PFSK-1 (cell line): ENCODE results near the gene BANF2.

Experiments
- FOXP2 ChIP-seq: optimal IDR thresholded peaks from 2 replicates; pipeline ENCODE3; 2011; ENCODE audit warnings: borderline replicate concordance, control low read depth, inconsistent platforms; ENCODE audit not compliant: insufficient read depth; ENCODE audit errors: extremely low read length, extremely low read depth
- POLR2AphosphoS5 ChIP-seq: IDR thresholded peaks from 2 replicates; pipeline ENCODE4 v1.6.1; 2012; ENCODE audit warnings: low read depth, mild to moderate bottlenecking, control low read depth, low read length, moderate library complexity
- SIN3A ChIP-seq: IDR thresholded peaks from 2 replicates; pipeline ENCODE4 v1.6.1; 2012; ENCODE audit warnings: mild to moderate bottlenecking, low read length, moderate library complexity, borderline replicate concordance; ENCODE audit not compliant: insufficient read depth
- TAF1 ChIP-seq: IDR thresholded peaks from 2 replicates; pipeline ENCODE4 v1.6.1; 2012; ENCODE audit warnings: low read length, control low read depth, borderline replicate concordance; ENCODE audit not compliant: insufficient read depth
- TF ChIP-seq, protein P1 (sequence below), 2 experiments: IDR thresholded peaks; 2 replicates each; pipeline versions ENCODE4 v1.6.1 to v1.8.0; 2011 to 2012; ENCODE audit warnings: low read depth in 2 of 2, low read length in 2 of 2, control low read depth in 1 of 2, inconsistent platforms in 1 of 2, mild to moderate bottlenecking in 1 of 2, moderate library complexity in 1 of 2; ENCODE audit not compliant: insufficient read depth in 1 of 2

DNA sequence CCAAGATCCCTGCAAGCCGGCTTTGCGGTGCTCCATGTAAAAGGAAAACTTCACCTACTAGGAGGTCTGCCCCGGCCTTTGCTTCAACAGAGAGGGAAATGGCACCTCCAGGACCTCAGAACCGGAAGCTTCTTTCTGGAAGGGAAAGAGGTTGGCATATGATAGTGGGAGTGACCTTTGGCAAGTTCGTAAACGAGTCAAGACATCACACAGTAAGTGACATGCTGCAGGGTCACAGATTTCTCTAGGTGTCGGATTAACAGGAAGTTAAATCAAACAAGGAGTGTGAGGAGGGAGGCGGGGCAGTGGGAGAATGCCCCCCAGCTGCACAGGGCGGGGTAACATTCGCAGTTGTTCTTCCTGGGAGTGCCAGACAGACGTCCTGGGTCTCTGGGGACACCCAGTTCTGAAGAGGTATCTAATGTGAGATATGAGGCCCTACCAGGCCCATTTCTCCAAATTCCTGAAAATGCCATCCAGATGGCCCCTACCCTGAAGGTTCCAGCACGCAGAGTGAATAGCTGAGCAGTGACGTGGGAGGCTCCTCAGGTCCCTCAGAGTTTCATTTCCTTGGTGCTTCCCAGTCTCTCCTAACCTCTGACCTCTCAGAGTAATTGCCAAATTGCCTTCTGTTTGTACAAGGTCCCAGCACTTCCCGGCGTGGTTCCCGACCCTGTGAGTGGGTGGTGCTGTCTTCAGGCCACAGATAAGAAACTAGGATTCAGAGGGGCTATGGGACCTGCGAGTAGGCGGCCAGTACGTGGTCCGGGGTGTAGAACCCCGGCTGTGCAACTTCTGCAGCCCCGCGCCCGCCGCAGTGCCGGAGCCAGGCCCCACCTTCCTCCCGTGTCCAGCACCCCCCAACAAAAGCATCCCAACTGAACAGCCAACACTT, 19.6 kb upstream of the BANF2 start:
- TF ChIP-seq POLR2AphosphoS5 = no peak
- TF ChIP-seq SIN3A = no peak
- TF ChIP-seq, protein P1, sequence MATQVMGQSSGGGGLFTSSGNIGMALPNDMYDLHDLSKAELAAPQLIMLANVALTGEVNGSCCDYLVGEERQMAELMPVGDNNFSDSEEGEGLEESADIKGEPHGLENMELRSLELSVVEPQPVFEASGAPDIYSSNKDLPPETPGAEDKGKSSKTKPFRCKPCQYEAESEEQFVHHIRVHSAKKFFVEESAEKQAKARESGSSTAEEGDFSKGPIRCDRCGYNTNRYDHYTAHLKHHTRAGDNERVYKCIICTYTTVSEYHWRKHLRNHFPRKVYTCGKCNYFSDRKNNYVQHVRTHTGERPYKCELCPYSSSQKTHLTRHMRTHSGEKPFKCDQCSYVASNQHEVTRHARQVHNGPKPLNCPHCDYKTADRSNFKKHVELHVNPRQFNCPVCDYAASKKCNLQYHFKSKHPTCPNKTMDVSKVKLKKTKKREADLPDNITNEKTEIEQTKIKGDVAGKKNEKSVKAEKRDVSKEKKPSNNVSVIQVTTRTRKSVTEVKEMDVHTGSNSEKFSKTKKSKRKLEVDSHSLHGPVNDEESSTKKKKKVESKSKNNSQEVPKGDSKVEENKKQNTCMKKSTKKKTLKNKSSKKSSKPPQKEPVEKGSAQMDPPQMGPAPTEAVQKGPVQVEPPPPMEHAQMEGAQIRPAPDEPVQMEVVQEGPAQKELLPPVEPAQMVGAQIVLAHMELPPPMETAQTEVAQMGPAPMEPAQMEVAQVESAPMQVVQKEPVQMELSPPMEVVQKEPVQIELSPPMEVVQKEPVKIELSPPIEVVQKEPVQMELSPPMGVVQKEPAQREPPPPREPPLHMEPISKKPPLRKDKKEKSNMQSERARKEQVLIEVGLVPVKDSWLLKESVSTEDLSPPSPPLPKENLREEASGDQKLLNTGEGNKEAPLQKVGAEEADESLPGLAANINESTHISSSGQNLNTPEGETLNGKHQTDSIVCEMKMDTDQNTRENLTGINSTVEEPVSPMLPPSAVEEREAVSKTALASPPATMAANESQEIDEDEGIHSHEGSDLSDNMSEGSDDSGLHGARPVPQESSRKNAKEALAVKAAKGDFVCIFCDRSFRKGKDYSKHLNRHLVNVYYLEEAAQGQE (IDR thresholded peaks at IDR 0.05; ENCODE audit: insufficient read depth in 1 of 2, low read depth in 2 of 2, low read length in 2 of 2) = no peak
- TF ChIP-seq TAF1 = no peak
- TF ChIP-seq FOXP2 = no peak
